K562 (cell line): Measurements from ENCODE around the gene FOXB2. TPM values are rescaled to one million over a fixed set of nuclear protein-coding genes. Genes with fewer than 3 reads are reported as not detected.

ENCODE experiments used
- ATAC-seq: fragments of 200-7000 bp; cut with Tn5 transposase; 3 replicates; pipeline ENCODE4 v1.9.1; 2020; ENCODE audit warnings: moderate library complexity
- BruUV-seq: library from RNA; stranded (reverse); fragments of 400-500 nt; replicated peaks from 2 replicates; lab custom pipeline; 2021; lab: Mats Ljungman, UMichigan
- CTCF ChIA-PET: fragments of 300-600 bp; formaldehyde crosslinking; extraction: SDS; loops from one replicate; lab custom pipeline; 2021; ENCODE audit warnings: low intra/inter-chr PET ratio; lab: Yijun Ruan, JAX
- POLR2A ChIA-PET: fragments of 300-600, 350-650 bp; sonication (Branson Sonifier 250); formaldehyde crosslinking; extraction: SDS; loops from one replicate; lab custom pipeline; 2021; ENCODE audit warnings: antibody characterized with exemption, inconsistent platforms; lab: Yijun Ruan, JAX
- DNase-seq, 4 experiments: peaks; one replicate each; pipeline versions ENCODE4 v3.0.0 to v3.0.0-alpha.2; 2011 to 2018; ENCODE audit warnings: low spot score in 3 of 4, mixed read lengths in 3 of 4; ENCODE audit errors: extremely low read depth in 1 of 4
- FAIRE-seq: peaks from 2 replicates; lab custom pipeline; 2011; peaks lifted over from hg19 to GRCh38; lab: Jason Lieb, UNC
- H2AFZ ChIP-seq: 2 replicates; pipeline ENCODE4 v1.6.0; 2011; ENCODE audit warnings: low read depth, low read length, control low read depth, inconsistent platforms
- H3K27ac ChIP-seq: fragments of 200-600 bp; 3 replicates; pipeline ENCODE4 v1.8.0; 2011; ENCODE audit warnings: low read depth, mild to moderate bottlenecking, control low read depth, inconsistent platforms, low read length, moderate library complexity, mixed read lengths; ENCODE audit errors: extremely low read depth
- H3K27me3 ChIP-seq, 2 experiments: fragments of 300-600 bp in 1 of 2; 2 replicates in 1 of 2; 3 replicates in 1 of 2; pipeline versions ENCODE4 v1.6.0 to v1.8.0; 2011; ENCODE audit warnings: inconsistent platforms in 2 of 2, low read length in 2 of 2, mild to moderate bottlenecking in 1 of 2, mixed read lengths in 1 of 2, moderate library complexity in 1 of 2; ENCODE audit not compliant: control insufficient read depth in 2 of 2, insufficient read depth in 2 of 2
- H3K36me3 ChIP-seq: fragments of 300-600 bp; 3 replicates; pipeline ENCODE4 v1.8.0; 2011; ENCODE audit warnings: mild to moderate bottlenecking, low read length, inconsistent platforms; ENCODE audit not compliant: control insufficient read depth, insufficient read depth
- H3K4me1 ChIP-seq, 2 experiments: fragments of 200-600 bp in 1 of 2; replicated peaks in 1 of 2; 2 replicates in 1 of 2; 3 replicates in 1 of 2; pipeline versions ENCODE4 v1.5.1 to v1.8.0; 2011; ENCODE audit warnings: inconsistent platforms in 2 of 2, low read length in 2 of 2, mild to moderate bottlenecking in 1 of 2, mixed read lengths in 1 of 2, moderate library complexity in 1 of 2; ENCODE audit not compliant: control insufficient read depth in 2 of 2, insufficient read depth in 2 of 2
- H3K4me2 ChIP-seq: 2 replicates; pipeline ENCODE4 v1.6.1; 2011; ENCODE audit warnings: low read length, control low read depth, inconsistent platforms, mixed read lengths; ENCODE audit not compliant: insufficient read depth
- H3K4me3 ChIP-seq: fragments of 200-600 bp; sonication (generic), shearing (Covaris generic); 2 replicates; pipeline ENCODE4 v1.5.1; 2016; ENCODE audit warnings: control low read depth, inconsistent platforms
- H3K79me2 ChIP-seq: fragments of 200-600 bp; 3 replicates; pipeline ENCODE4 v1.8.0; 2011; ENCODE audit warnings: low read length, inconsistent platforms; ENCODE audit not compliant: control insufficient read depth, insufficient read depth
- H3K9ac ChIP-seq, 2 experiments: 2 replicates each; pipeline versions ENCODE4 v1.6.0 to v1.6.1; 2011; ENCODE audit warnings: low read depth in 2 of 2, low read length in 2 of 2, control low read depth in 1 of 2, inconsistent platforms in 1 of 2, mild to moderate bottlenecking in 1 of 2, mixed read lengths in 1 of 2; ENCODE audit not compliant: insufficient read depth in 1 of 2
- H3K9me1 ChIP-seq: one replicate; pipeline ENCODE4 v1.6.0; 2011; ENCODE audit warnings: inconsistent platforms, mild to moderate bottlenecking, low read length, moderate library complexity; ENCODE audit not compliant: control insufficient read depth, insufficient read depth
- H3K9me3 ChIP-seq: replicated peaks from 2 replicates; pipeline ENCODE4 v1.5.1; 2011; ENCODE audit warnings: low read depth, low read length, inconsistent platforms; ENCODE audit not compliant: control insufficient read depth, insufficient read depth
- H4K20me1 ChIP-seq: replicated peaks from 2 replicates; pipeline ENCODE4 v1.6.1; 2011; ENCODE audit warnings: low read length, inconsistent platforms, mixed read lengths; ENCODE audit not compliant: control insufficient read depth, insufficient read depth
- CREM ChIP-seq: IDR thresholded peaks from 2 replicates; pipeline ENCODE4 v1.6.1; 2014; ENCODE audit warnings: antibody characterized with exemption, low read depth
- E4F1 ChIP-seq: fragments of 250-450 bp; sonication (Bioruptor Pico); IDR thresholded peaks from 2 replicates; pipeline ENCODE4 v1.5.0; 2021; ENCODE audit warnings: mild to moderate bottlenecking, borderline replicate concordance
- NFIX ChIP-seq: fragments of 250-450 bp; sonication (Bioruptor Pico); IDR thresholded peaks from 2 replicates; pipeline ENCODE4 v1.4.0; 2020; ENCODE audit warnings: low read depth, mild to moderate bottlenecking, moderate library complexity
- SIX5 ChIP-seq, 2 experiments: IDR thresholded peaks; 2 replicates each; pipeline ENCODE4 v1.6.1; 2011; ENCODE audit warnings: low read length in 2 of 2, borderline replicate concordance in 1 of 2, low read depth in 1 of 2, mild to moderate bottlenecking in 1 of 2, moderate library complexity in 1 of 2; ENCODE audit not compliant: insufficient read depth in 1 of 2
- ZBTB8A ChIP-seq: fragments of 450-650 bp; IDR thresholded peaks from 2 replicates; pipeline ENCODE4 v1.6.1; 2018; ENCODE audit warnings: mild to moderate bottlenecking, moderate library complexity; ENCODE audit not compliant: partially characterized antibody
- ZNF282 ChIP-seq: sonication (generic); formaldehyde crosslinking; IDR thresholded peaks from 2 replicates; pipeline ENCODE4 v1.8.1; 2023; ENCODE audit warnings: missing genetic modification reagents
- ZNF584 ChIP-seq: fragments of 200-800 bp; sonication (Bioruptor generic); IDR thresholded peaks from 2 replicates; pipeline ENCODE4 v1.6.1; 2016; ENCODE audit warnings: low read depth, mild to moderate bottlenecking, missing genetic modification characterization, missing compliant biosample characterization
- WGBS: fragments of 100-300 bp; shearing (Covaris generic); methylation state at CpG from one replicate; pipeline ENCODE4 v1.1.6; 2016; ENCODE audit warnings: low coverage, mixed read lengths; ENCODE audit not compliant: insufficient coverage; ENCODE audit errors: missing lambda C conversion rate; 5-methylcytosine and 5-hydroxymethylcytosine counted together
- in situ Hi-C: fragments of 300-500 bp; cut with MboI; formaldehyde crosslinking; loops from 4 replicates; pipeline ENCODE4 v1.15.0; 2018; ENCODE audit warnings: inconsistent platforms, mixed read lengths
- intact Hi-C: fragments of 100-400 bp; cut with micrococcal nuclease; formaldehyde crosslinking; loops from 2 replicates; pipeline ENCODE4 v1.14.2; 2022
- polyA plus RNA-seq, 8 experiments: library from polyadenylated mRNA; depleted of rRNA in 4 of 8; stranded (reverse) in 5 of 8; unstranded in 3 of 8; fragments of >200 nt; fragmentation: Nextera tagmentation in 2 of 8; fragmentation: Illumina TruSeq in 1 of 8; extraction: Ambion mirVana in 2 of 8; extraction: Trizol in 1 of 8; gene quantifications; 2 replicates each; pipeline versions ENCODE4 v1.2.1 to v1.2.3, GENCODE V29; 2011 to 2014; ENCODE audit warnings: inconsistent platforms in 1 of 8, missing spikeins in 1 of 8
- total RNA-seq, 7 experiments: library from RNA; depleted of rRNA in 6 of 7; stranded (reverse); fragments of >200 nt in 6 of 7; fragmentation: Illumina TruSeq in 2 of 7; extraction: Trizol in 2 of 7; gene quantifications; 2 replicates each; pipeline versions ENCODE4 v1.2.1 to v1.2.3, GENCODE V29; 2011 to 2021; ENCODE audit warnings: low replicate concordance in 1 of 7
- TF ChIP-seq, protein P1 (sequence below), 2 experiments: IDR thresholded peaks; 2 replicates each; pipeline ENCODE4 v1.6.1; 2012; ENCODE audit warnings: improper control_type of control experiment in 2 of 2, low read depth in 2 of 2, low read length in 2 of 2, borderline replicate concordance in 1 of 2

Gene FOXB2
- total and polyA plus RNA-seq, 9 of the 15 experiments (the other 6 are each of a cell fraction or from before 2014, with no cell fraction given), result not detected

- Histone ChIP-seq H3K9me3 (no peaks in the 10 kb centered on the region), H4K20me1 (no peaks in the 10 kb centered on the region), H3K4me2 (no peak overlapping the region), H3K9me1 (no peaks in the 10 kb centered on the region), H3K36me3 (no peaks in the 10 kb centered on the region), H3K27ac (no peak overlapping the region), H2AFZ (no peak overlapping the region), H3K79me2 (no peaks in the 10 kb centered on the region), H3K4me1 (no peaks in the 10 kb centered on the region; a peak in 2 of 5 replicates), H3K9ac (no peak overlapping the region), H3K4me3 (no peak overlapping the region), H3K27me3 (peaks cover 0 to 75% of the 10 kb centered on the region in 2 experiments; a peak in 2 of 5 replicates)
- ATAC-seq (no peak), FAIRE-seq (no peak), DNase-seq (no peak)
- ChIA-PET CTCF (no interaction called here), POLR2A (interaction anchor here (1.1 kb wide), 1 partner anchor 15 kb away, joined by 3 read pairs; no protein-coding TSS in a partner anchor)
- 4% methylated on average over 4 of the region's 5 CpGs for WGBS
- intact Hi-C loops (no loop called here), in situ Hi-C loops (no loop called here)
- no TSS peak for BruUV-seq
- TF ChIP-seq ZNF584 (CRISPR knock-in tag) (no peak), SIX5 (IDR thresholded peaks at IDR 0.05; ENCODE audit: borderline replicate concordance in 1 of 2, insufficient read depth in 1 of 2, low read depth in 1 of 2, low read length in 2 of 2) (no peak), ZNF282 (CRISPR knock-in tag) (no peak), NFIX (CRISPR knock-in tag) (no peak), E4F1 (CRISPR knock-in tag) (no peak), CREM (no peak), ZBTB8A (no peak)
- TF ChIP-seq, protein P1, sequence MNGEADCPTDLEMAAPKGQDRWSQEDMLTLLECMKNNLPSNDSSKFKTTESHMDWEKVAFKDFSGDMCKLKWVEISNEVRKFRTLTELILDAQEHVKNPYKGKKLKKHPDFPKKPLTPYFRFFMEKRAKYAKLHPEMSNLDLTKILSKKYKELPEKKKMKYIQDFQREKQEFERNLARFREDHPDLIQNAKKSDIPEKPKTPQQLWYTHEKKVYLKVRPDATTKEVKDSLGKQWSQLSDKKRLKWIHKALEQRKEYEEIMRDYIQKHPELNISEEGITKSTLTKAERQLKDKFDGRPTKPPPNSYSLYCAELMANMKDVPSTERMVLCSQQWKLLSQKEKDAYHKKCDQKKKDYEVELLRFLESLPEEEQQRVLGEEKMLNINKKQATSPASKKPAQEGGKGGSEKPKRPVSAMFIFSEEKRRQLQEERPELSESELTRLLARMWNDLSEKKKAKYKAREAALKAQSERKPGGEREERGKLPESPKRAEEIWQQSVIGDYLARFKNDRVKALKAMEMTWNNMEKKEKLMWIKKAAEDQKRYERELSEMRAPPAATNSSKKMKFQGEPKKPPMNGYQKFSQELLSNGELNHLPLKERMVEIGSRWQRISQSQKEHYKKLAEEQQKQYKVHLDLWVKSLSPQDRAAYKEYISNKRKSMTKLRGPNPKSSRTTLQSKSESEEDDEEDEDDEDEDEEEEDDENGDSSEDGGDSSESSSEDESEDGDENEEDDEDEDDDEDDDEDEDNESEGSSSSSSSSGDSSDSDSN (IDR thresholded peaks at IDR 0.05; ENCODE audit: borderline replicate concordance in 1 of 2, low read depth in 2 of 2, low read length in 2 of 2), result no peak
Measured at GRCh38 chr9:77017505-77017894, 2.0 kb upstream of the FOXB2 start.
